Astrocyte of the hippocampus (primary cell): Measurements from ENCODE around the gene PSMD14.

ENCODE experiments used
- DNase-seq: peaks from one replicate; pipeline ENCODE4 v3.0.0; 2011; ENCODE audit warnings: low read depth, low spot score

Gene PSMD14

GRCh38 chr2:161448431-161448830 is 140.2 kb downstream of the PSMD14 start:
- no peak for DNase-seq
